B cell (primary cell): ENCODE measurements around the gene WIPI1. TPM values are rescaled to one million over a fixed set of nuclear protein-coding genes. Genes with fewer than 3 reads are reported as not detected.

ENCODE experiments used
- ATAC-seq: fragments of 200-7000 bp; cut with Tn5 transposase; one replicate; pipeline ENCODE4 v1.10.0; 2021; ENCODE audit warnings: low read depth, mild to moderate bottlenecking, moderate number of reproducible peaks, moderate library complexity
- CTCF ChIA-PET: fragments of 350-600 bp; sonication (Branson Sonifier 250); formaldehyde crosslinking; loops from one replicate; lab custom pipeline; 2021; ENCODE audit warnings: antibody characterized with exemption, inconsistent platforms; lab: Charles Lee
- POLR2A ChIA-PET: fragments of 350-600 bp; sonication (Branson Sonifier 250); formaldehyde crosslinking; loops from one replicate; lab custom pipeline; 2021; ENCODE audit warnings: antibody characterized with exemption; lab: Charles Lee
- DNase-seq: peaks from one replicate; pipeline ENCODE4 v3.0.0; 2013
- H2AFZ ChIP-seq: 2 replicates; pipeline ENCODE4 v1.6.1; 2012; ENCODE audit warnings: mild to moderate bottlenecking, low read depth, low read length; ENCODE audit not compliant: insufficient read depth, poor library complexity, severe bottlenecking
- H3K27ac ChIP-seq, 2 donors: 1 replicate in 1 of 2; 2 replicates in 1 of 2; pipeline ENCODE4 v1.5.1; 2012 to 2013; ENCODE audit warnings: low read length in 2 of 2, mild to moderate bottlenecking in 2 of 2, moderate library complexity in 1 of 2
- H3K27me3 ChIP-seq, 4 experiments: fragments of 200-600 bp in 1 of 4; sonication (generic) in 1 of 4; replicated peaks in 1 of 4; 1 replicate in 2 of 4; 2 replicates in 2 of 4; pipeline versions ENCODE4 v1.6.1 to v1.7.0; 2013 to 2016; ENCODE audit warnings: low read length in 3 of 4, mild to moderate bottlenecking in 2 of 4, mixed read lengths in 1 of 4, moderate library complexity in 1 of 4; ENCODE audit not compliant: insufficient read depth in 4 of 4, control insufficient read depth in 3 of 4; ENCODE audit errors: control extremely low read depth in 1 of 4
- H3K36me3 ChIP-seq, 2 experiments: replicated peaks in 1 of 2; 1 replicate in 1 of 2; 2 replicates in 1 of 2; pipeline versions ENCODE4 v1.6.1 to v1.7.1; 2013; ENCODE audit warnings: low read length in 1 of 2; ENCODE audit not compliant: insufficient read depth in 2 of 2, control insufficient read depth in 1 of 2; ENCODE audit errors: control extremely low read depth in 1 of 2, extremely low read depth in 1 of 2
- H3K4me1 ChIP-seq, 2 donors: fragments of 200-600 bp in 1 of 2; sonication (generic) in 1 of 2; 1 replicate in 1 of 2; 2 replicates in 1 of 2; pipeline versions ENCODE4 v1.5.1 to v1.6.1; 2013 to 2017; ENCODE audit warnings: low read length in 2 of 2; ENCODE audit not compliant: control insufficient read depth in 2 of 2, insufficient read depth in 2 of 2
- H3K4me2 ChIP-seq: replicated peaks from 2 replicates; pipeline ENCODE3; 2012; ENCODE audit warnings: mild to moderate bottlenecking, low read depth, low read length; ENCODE audit not compliant: poor library complexity, severe bottlenecking
- H3K4me3 ChIP-seq, 5 experiments: fragments of 200-600 bp in 1 of 5; sonication (generic) in 1 of 5; 1 replicate in 3 of 5; 2 replicates in 2 of 5; pipeline versions ENCODE4 v1.5.1 to v1.7.0; 2011 to 2016; ENCODE audit warnings: low read length in 4 of 5, mild to moderate bottlenecking in 4 of 5, low read depth in 2 of 5, control low read depth in 1 of 5, moderate library complexity in 1 of 5; ENCODE audit not compliant: insufficient read depth in 1 of 5; ENCODE audit errors: control extremely low read depth in 1 of 5, extremely low read depth in 1 of 5
- H3K79me2 ChIP-seq: fragments of 200-600 bp; sonication (generic); one replicate; pipeline ENCODE4 v1.6.0; 2016; ENCODE audit warnings: low read length; ENCODE audit not compliant: control insufficient read depth, insufficient read depth
- H3K9ac ChIP-seq: fragments of 200-600 bp; sonication (generic); 2 replicates; pipeline ENCODE4 v1.6.1; 2017; ENCODE audit warnings: mild to moderate bottlenecking, low read length, moderate library complexity
- H3K9me3 ChIP-seq, 3 donors: one replicate each; pipeline versions ENCODE4 v1.6.1 to v1.7.1; 2013; ENCODE audit warnings: low read length in 2 of 3; ENCODE audit not compliant: control insufficient read depth in 2 of 3, insufficient read depth in 1 of 3; ENCODE audit errors: control extremely low read depth in 1 of 3
- H4K20me1 ChIP-seq: 2 replicates; pipeline ENCODE4 v1.6.0; 2012; ENCODE audit warnings: mild to moderate bottlenecking, low read length; ENCODE audit not compliant: insufficient read depth, control insufficient read depth, poor library complexity, severe bottlenecking
- H3K27ac Mint-ChIP-seq: one replicate; pipeline ENCODE4 v1.8.0; 2021; ENCODE audit warnings: mixed read lengths
- H3K27me3 Mint-ChIP-seq: one replicate; pipeline ENCODE4 v1.8.0; 2021; ENCODE audit warnings: mixed read lengths
- H3K4me1 Mint-ChIP-seq: one replicate; pipeline ENCODE4 v1.8.0; 2021; ENCODE audit warnings: mixed read lengths
- H3K4me3 Mint-ChIP-seq: one replicate; pipeline ENCODE4 v1.8.0; 2021; ENCODE audit warnings: mixed read lengths
- H3K9me3 Mint-ChIP-seq: one replicate; pipeline ENCODE4 v1.8.0; 2022; ENCODE audit warnings: mixed read lengths; ENCODE audit not compliant: insufficient read depth
- EZH2 ChIP-seq: IDR thresholded peaks from 2 replicates; pipeline ENCODE4 v1.6.1; 2012; ENCODE audit warnings: borderline replicate concordance, low read depth, mild to moderate bottlenecking, moderate library complexity, low read length; ENCODE audit not compliant: insufficient read depth, poor library complexity, severe bottlenecking
- WGBS: methylation state at CpG from one replicate; pipeline ENCODE4 v1.1.5; 2013; ENCODE audit warnings: missing lambda C conversion rate; ENCODE audit not compliant: insufficient coverage; 5-methylcytosine and 5-hydroxymethylcytosine counted together
- intact Hi-C: fragments of 100-400 bp; cut with micrococcal nuclease; formaldehyde crosslinking; loops from one replicate; pipeline ENCODE4 v1.10.0; 2022
- polyA plus RNA-seq: library from polyadenylated mRNA; depleted of rRNA; stranded (reverse); fragments of >200 nt; gene quantifications from 2 replicates; pipeline ENCODE4 v1.2.3, GENCODE V29; 2012
- total RNA-seq, 2 donors: library from RNA; stranded (reverse); fragments of 120-200 nt in 1 of 2; gene quantifications; 1 replicate in 1 of 2; 2 replicates in 1 of 2; pipeline versions ENCODE4 v1.2.3 to v1.2.4, GENCODE V29; 2013 to 2022
- TF ChIP-seq, protein P1 (sequence below): fragments of 200-600 bp; IDR thresholded peaks from one replicate; pipeline ENCODE4 v1.8.0; 2022; ENCODE audit warnings: antibody characterized with exemption, mild to moderate bottlenecking

The WIPI1 gene
- total and polyA plus RNA-seq, 2 donors (not counting 1 experiment from before 2014, with no cell fraction given): 6.0 to 14.7 TPM

DNA sequence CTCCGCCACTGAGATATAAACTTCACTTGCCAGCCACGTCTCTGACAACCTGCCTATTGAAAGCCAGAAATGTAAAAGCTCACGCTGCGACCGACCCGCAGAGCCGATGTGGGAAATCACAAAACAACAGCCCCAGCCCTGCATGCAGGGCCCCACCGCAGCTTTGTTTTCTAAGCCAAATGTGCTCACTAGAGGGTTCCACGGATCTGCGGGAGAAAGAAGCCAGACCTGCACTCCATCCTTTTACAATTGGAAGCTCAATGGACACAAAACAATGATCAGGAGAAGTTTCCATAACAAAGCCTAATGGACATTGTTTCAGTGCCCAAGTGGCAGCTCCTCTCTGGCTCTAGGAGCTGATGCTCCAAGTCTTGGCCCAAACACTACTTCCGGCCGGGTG lies 33.1 kb downstream of the WIPI1 start:
- no peak overlapping the region for H2AFZ ChIP-seq
- Mint-ChIP-seq H3K4me1 (no peaks in the 10 kb centered on the region), H3K27me3 (no peaks in the 10 kb centered on the region), H3K4me3 (no peak overlapping the region), H3K9me3 (no peaks in the 10 kb centered on the region), H3K27ac (no peak overlapping the region)
- DNase-seq: no peak
- H4K20me1 ChIP-seq: no peaks in the 10 kb centered on the region
- no peak overlapping the region for H3K9ac ChIP-seq
- no peak overlapping the region for H3K4me2 ChIP-seq
- ChIA-PET POLR2A (no interaction called here), CTCF (interaction anchor here (3.5 kb wide), 1 partner anchor 12 kb away, joined by 9 read pairs; no protein-coding TSS in a partner anchor)
- H3K27me3 ChIP-seq: no peaks in the 10 kb centered on the region
- TF ChIP-seq EZH2: no peak
- TF ChIP-seq, protein P1, sequence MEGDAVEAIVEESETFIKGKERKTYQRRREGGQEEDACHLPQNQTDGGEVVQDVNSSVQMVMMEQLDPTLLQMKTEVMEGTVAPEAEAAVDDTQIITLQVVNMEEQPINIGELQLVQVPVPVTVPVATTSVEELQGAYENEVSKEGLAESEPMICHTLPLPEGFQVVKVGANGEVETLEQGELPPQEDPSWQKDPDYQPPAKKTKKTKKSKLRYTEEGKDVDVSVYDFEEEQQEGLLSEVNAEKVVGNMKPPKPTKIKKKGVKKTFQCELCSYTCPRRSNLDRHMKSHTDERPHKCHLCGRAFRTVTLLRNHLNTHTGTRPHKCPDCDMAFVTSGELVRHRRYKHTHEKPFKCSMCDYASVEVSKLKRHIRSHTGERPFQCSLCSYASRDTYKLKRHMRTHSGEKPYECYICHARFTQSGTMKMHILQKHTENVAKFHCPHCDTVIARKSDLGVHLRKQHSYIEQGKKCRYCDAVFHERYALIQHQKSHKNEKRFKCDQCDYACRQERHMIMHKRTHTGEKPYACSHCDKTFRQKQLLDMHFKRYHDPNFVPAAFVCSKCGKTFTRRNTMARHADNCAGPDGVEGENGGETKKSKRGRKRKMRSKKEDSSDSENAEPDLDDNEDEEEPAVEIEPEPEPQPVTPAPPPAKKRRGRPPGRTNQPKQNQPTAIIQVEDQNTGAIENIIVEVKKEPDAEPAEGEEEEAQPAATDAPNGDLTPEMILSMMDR: no peak
- H3K79me2 ChIP-seq: no peaks in the 10 kb centered on the region
- no peak overlapping the region for H3K27ac ChIP-seq
- no peaks in the 10 kb centered on the region for H3K9me3 ChIP-seq
- H3K4me3 ChIP-seq: no peak overlapping the region
- H3K4me1 ChIP-seq: no peaks in the 10 kb centered on the region
- H3K36me3 ChIP-seq: no peaks in the 10 kb centered on the region
- intact Hi-C loops: no loop called here
- WGBS: 100% methylated on average over 6 of the region's 12 CpGs
- no peak for ATAC-seq

DNA sequence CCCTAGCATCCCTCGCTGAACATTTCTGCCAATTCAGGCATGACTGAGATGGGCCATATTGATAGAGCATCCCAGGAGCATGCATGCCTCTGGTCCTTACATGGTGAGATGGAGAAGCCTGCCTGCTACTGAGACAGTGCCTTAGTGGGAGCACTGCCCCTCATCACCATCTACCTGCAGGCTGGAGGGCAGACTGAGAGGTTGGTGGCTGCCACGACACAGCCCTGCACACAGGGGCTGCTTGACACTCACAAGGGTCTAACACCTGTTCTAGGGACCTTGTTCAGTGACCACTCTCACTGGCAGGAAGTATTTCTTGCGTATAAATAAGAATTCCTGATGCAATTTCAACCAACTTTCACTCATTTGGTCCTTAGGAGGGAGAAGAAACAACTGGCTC lies 34.0 kb downstream of the WIPI1 start:
- H3K4me1 Mint-ChIP-seq: no peaks in the 10 kb centered on the region
- H3K27me3 ChIP-seq: no peaks in the 10 kb centered on the region
- no peak overlapping the region for H3K27ac ChIP-seq
- intact Hi-C loops: no loop called here
- no peaks in the 10 kb centered on the region for H4K20me1 ChIP-seq
- no peaks in the 10 kb centered on the region for H3K36me3 ChIP-seq
- no peaks in the 10 kb centered on the region for H3K9me3 ChIP-seq
- 96% methylated on average over 3 of the region's 3 CpGs for WGBS
- no peak overlapping the region for H3K4me3 Mint-ChIP-seq
- no peaks in the 10 kb centered on the region for H3K4me1 ChIP-seq
- TF ChIP-seq, protein P1: no peak
- TF ChIP-seq EZH2: no peak
- H3K4me3 ChIP-seq: no peak overlapping the region
- H3K27ac Mint-ChIP-seq: no peak overlapping the region
- no peaks in the 10 kb centered on the region for H3K9me3 Mint-ChIP-seq
- no peaks in the 10 kb centered on the region for H3K79me2 ChIP-seq
- H3K4me2 ChIP-seq: no peak overlapping the region
- no peak overlapping the region for H3K9ac ChIP-seq
- ChIA-PET POLR2A (interaction anchor here (0.7 kb wide), 1 partner anchor 240 kb away, joined by 9 read pairs; no protein-coding TSS in a partner anchor), CTCF (interaction anchor here (0.7 to 1.1 kb wide), 2 partner anchors 9 to 25 kb away, joined by 3 read pairs; no protein-coding TSS in a partner anchor)
- ATAC-seq (no peak), DNase-seq (no peak)
- H3K27me3 Mint-ChIP-seq: no peaks in the 10 kb centered on the region
- no peak overlapping the region for H2AFZ ChIP-seq
